ENCODE measurements around the gene CARD18. TPM values are rescaled to one million over a fixed set of nuclear protein-coding genes. Genes with fewer than 3 reads are reported as not detected.

The CARD18 gene
- total and polyA plus RNA-seq, 2 donors (not counting 1 experiment from before 2014, with no cell fraction given), result not detected

DNA sequence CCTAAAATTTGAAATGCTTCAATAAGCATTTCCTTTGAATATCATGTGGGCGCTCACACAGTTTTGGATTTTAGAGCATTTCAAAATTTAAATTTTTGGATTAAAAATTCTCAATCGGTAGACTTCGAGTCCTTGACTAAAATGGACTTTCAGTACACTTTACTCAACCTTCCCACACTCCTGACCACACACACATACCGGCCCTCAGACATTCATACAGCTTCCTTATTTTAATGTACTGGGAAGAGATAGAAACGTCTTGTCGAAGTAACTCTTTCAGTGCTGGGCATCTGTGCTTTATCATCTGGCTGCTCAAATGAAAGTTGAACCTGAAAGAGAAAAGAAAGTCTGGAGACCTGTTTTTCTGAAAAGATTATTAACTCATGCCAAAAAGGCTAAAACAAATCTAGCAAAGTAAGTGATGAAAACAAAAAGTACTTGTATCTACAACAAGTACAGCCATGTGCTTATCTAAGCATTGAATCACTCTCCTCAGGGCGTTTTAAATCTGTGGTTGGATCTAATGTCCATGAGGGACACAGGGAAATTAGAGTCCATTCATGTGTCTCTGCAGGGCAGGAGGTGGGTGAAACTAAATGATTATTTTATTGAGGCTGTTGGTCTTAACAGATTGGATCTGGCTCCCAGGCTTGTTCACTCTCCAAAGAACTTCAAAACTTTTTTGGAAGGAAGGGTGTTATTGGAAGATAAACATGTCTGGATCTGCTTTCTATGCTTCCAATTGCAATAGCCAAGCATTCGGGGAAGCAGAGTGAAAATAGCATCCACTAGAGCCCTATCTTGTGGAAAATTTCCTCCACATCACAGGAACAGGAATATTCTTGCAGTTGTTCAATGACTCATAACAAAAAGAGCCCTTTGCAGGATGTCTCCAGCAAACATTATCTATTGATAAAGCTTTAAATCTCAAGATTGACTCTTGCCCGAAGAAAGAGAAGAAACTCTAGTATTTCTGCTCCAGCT is 47.0 kb downstream of the CARD18 start:
- Histone ChIP-seq H3K9ac (ENCODE audit: low read length) (no peak overlapping the region), H4K20me1 (ENCODE audit: control insufficient read depth, insufficient read depth, low read length, poor library complexity, severe bottlenecking) (no peaks in the 10 kb centered on the region), H3K4me3 (ENCODE audit: control extremely low read depth in 1 of 5, extremely low read depth in 1 of 5, insufficient read depth in 1 of 5, low read depth in 2 of 5, low read length in 4 of 5) (no peak overlapping the region), H2AFZ (ENCODE audit: insufficient read depth, low read depth, low read length, poor library complexity, severe bottlenecking) (no peak overlapping the region), H3K79me2 (ENCODE audit: control insufficient read depth, insufficient read depth, low read length) (no peaks in the 10 kb centered on the region), H3K36me3 (replicated peaks in 1 of 2; ENCODE audit: control extremely low read depth in 1 of 2, control insufficient read depth in 1 of 2, extremely low read depth in 1 of 2, insufficient read depth in 2 of 2, low read length in 1 of 2) (no peaks in the 10 kb centered on the region), H3K4me2 (replicated peaks; ENCODE audit: low read depth, low read length, poor library complexity, severe bottlenecking) (no peak overlapping the region), H3K27me3 (replicated peaks in 1 of 4; ENCODE audit: control extremely low read depth in 1 of 4, control insufficient read depth in 3 of 4, insufficient read depth in 4 of 4, low read length in 3 of 4) (no peaks in the 10 kb centered on the region), H3K9me3 (ENCODE audit: control extremely low read depth in 1 of 3, control insufficient read depth in 2 of 3, insufficient read depth in 1 of 3, low read length in 2 of 3) (no peaks in the 10 kb centered on the region), H3K4me1 (ENCODE audit: control insufficient read depth in 2 of 2, insufficient read depth in 2 of 2, low read length in 2 of 2) (no peaks in the 10 kb centered on the region), H3K27ac (ENCODE audit: low read length in 2 of 2) (no peak overlapping the region)
- CTCF ChIA-PET, result no interaction called here
- Mint-ChIP-seq H3K27ac (no peak overlapping the region), H3K9me3 (ENCODE audit: insufficient read depth) (no peaks in the 10 kb centered on the region), H3K4me3 (no peak overlapping the region), H3K27me3 (peaks cover 16% of the 10 kb centered on the region), H3K4me1 (no peaks in the 10 kb centered on the region)
- WGBS (ENCODE audit: insufficient coverage), result 100% methylated on average over 1 of the region's 9 CpGs
- intact Hi-C loops (cut with micrococcal nuclease), result no loop called here
- ATAC-seq (ENCODE audit: low read depth) (no peak), DNase-seq (no peak)
- TF ChIP-seq EZH2 (IDR thresholded peaks at IDR 0.05; ENCODE audit: borderline replicate concordance, insufficient read depth, low read depth, low read length, poor library complexity, severe bottlenecking), result no peak
- TF ChIP-seq, protein P1, sequence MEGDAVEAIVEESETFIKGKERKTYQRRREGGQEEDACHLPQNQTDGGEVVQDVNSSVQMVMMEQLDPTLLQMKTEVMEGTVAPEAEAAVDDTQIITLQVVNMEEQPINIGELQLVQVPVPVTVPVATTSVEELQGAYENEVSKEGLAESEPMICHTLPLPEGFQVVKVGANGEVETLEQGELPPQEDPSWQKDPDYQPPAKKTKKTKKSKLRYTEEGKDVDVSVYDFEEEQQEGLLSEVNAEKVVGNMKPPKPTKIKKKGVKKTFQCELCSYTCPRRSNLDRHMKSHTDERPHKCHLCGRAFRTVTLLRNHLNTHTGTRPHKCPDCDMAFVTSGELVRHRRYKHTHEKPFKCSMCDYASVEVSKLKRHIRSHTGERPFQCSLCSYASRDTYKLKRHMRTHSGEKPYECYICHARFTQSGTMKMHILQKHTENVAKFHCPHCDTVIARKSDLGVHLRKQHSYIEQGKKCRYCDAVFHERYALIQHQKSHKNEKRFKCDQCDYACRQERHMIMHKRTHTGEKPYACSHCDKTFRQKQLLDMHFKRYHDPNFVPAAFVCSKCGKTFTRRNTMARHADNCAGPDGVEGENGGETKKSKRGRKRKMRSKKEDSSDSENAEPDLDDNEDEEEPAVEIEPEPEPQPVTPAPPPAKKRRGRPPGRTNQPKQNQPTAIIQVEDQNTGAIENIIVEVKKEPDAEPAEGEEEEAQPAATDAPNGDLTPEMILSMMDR (IDR thresholded peaks at IDR 0.05), result no peak
- POLR2A ChIA-PET, result no interaction called here

Other genes starting within 250 kb of the CARD18 start
- not detected in 2 replicates for gene CASP12, start 241.3 kb downstream of the CARD18 start, total RNA-seq
- 0.09 TPM in 1 of 2 replicates, not detected in the other for gene CASP12, start 241.3 kb downstream of the CARD18 start, polyA plus RNA-seq
- 72.4 and 82.8 TPM in 2 replicates for gene CASP4, start 171.2 kb downstream of the CARD18 start, total RNA-seq
- 117 and 157 TPM in 2 replicates for gene CASP4, start 171.2 kb downstream of the CARD18 start, polyA plus RNA-seq
- 0.29 TPM in 1 of 2 replicates, not detected in the other for gene CASP5, start 116.6 kb downstream of the CARD18 start, total RNA-seq
- 0.09 TPM in 1 of 2 replicates, not detected in the other for gene CASP5, start 116.6 kb downstream of the CARD18 start, polyA plus RNA-seq
- gene CASP1, start 104.6 kb downstream of the CARD18 start, total RNA-seq, result 26.1 and 31.9 TPM in 2 replicates
- 17.7 and 28.4 TPM in 2 replicates for gene CASP1, start 104.6 kb downstream of the CARD18 start, polyA plus RNA-seq
- gene CARD16, start 94.4 kb downstream of the CARD18 start, total RNA-seq, result 25.0 and 33.6 TPM in 2 replicates
- 30.1 and 33.5 TPM in 2 replicates for gene CARD16, start 94.4 kb downstream of the CARD18 start, polyA plus RNA-seq